GM23338 (cell line): ENCODE data around the gene TDRD7. TPM values are rescaled to one million over a fixed set of nuclear protein-coding genes. Genes with fewer than 3 reads are reported as not detected.

Experiments
- ATAC-seq: fragments of 200-7000 bp; cut with Tn5 transposase; 3 replicates; pipeline ENCODE4 v1.9.1; 2020
- DNase-seq: peaks from one replicate; pipeline ENCODE4 v3.0.0-alpha.2; 2015; ENCODE audit warnings: low spot score
- H2AFZ ChIP-seq: fragments of 200-600 bp; sonication (generic); 2 replicates; pipeline ENCODE4 v1.8.0; 2016; ENCODE audit warnings: antibody characterized with exemption, mild to moderate bottlenecking, moderate library complexity
- H3F3A ChIP-seq: fragments of 200-600 bp; sonication (generic); replicated peaks from 2 replicates; pipeline ENCODE4 v1.8.0; 2017; ENCODE audit warnings: antibody characterized with exemption, mixed run types, low read depth
- H3K27ac ChIP-seq: fragments of 200-600 bp; sonication (generic); 2 replicates; pipeline ENCODE4 v1.6.1; 2016; ENCODE audit warnings: low read depth
- H3K27me3 ChIP-seq: fragments of 200-600 bp; sonication (generic); 2 replicates; pipeline ENCODE4 v1.8.0; 2016; ENCODE audit warnings: mild to moderate bottlenecking, mixed run types, moderate library complexity; ENCODE audit not compliant: insufficient read depth
- H3K36me3 ChIP-seq: fragments of 200-600 bp; sonication (generic); 2 replicates; pipeline ENCODE4 v1.8.0; 2016; ENCODE audit warnings: mild to moderate bottlenecking; ENCODE audit not compliant: insufficient read depth
- H3K4me1 ChIP-seq: fragments of 200-600 bp; sonication (generic); 2 replicates; pipeline ENCODE4 v1.8.0; 2016; ENCODE audit warnings: mild to moderate bottlenecking, moderate library complexity; ENCODE audit not compliant: insufficient read depth
- H3K4me2 ChIP-seq: fragments of 200-600 bp; sonication (generic); 2 replicates; pipeline ENCODE4 v1.7.1; 2017; ENCODE audit warnings: mixed run types
- H3K4me3 ChIP-seq: fragments of 200-600 bp; sonication (generic); 2 replicates; pipeline ENCODE4 v1.6.1; 2016; ENCODE audit warnings: mixed run types
- H3K79me2 ChIP-seq: fragments of 200-600 bp; sonication (generic); replicated peaks from 2 replicates; pipeline ENCODE4 v1.8.0; 2017; ENCODE audit warnings: mild to moderate bottlenecking; ENCODE audit not compliant: insufficient read depth
- H3K9me2 ChIP-seq: fragments of 200-600 bp; sonication (generic); 2 replicates; pipeline ENCODE4 v1.8.0; 2017; ENCODE audit not compliant: insufficient read depth
- H4K20me1 ChIP-seq: fragments of 200-600 bp; sonication (generic); replicated peaks from 2 replicates; pipeline ENCODE4 v1.8.0; 2017; ENCODE audit warnings: mild to moderate bottlenecking; ENCODE audit not compliant: insufficient read depth
- H3K27ac Mint-ChIP-seq: 2 replicates; pipeline ENCODE4 v1.8.0; 2020; ENCODE audit warnings: inconsistent platforms, mild to moderate bottlenecking, moderate library complexity, mixed read lengths
- H3K27me3 Mint-ChIP-seq: 3 replicates; pipeline ENCODE4 v1.8.0; 2022; ENCODE audit warnings: low read depth, mild to moderate bottlenecking, moderate library complexity, mixed read lengths, inconsistent platforms; ENCODE audit not compliant: insufficient read depth, poor library complexity
- H3K36me3 Mint-ChIP-seq: 3 replicates; pipeline ENCODE4 v1.8.0; 2021; ENCODE audit warnings: low read depth, mild to moderate bottlenecking, inconsistent platforms, moderate library complexity, mixed read lengths
- H3K4me1 Mint-ChIP-seq: 3 replicates; pipeline ENCODE4 v1.8.0; 2020; ENCODE audit warnings: mild to moderate bottlenecking, inconsistent platforms, mixed read lengths
- H3K4me3 Mint-ChIP-seq: 3 replicates; pipeline ENCODE4 v1.8.0; 2021; ENCODE audit warnings: moderate library complexity, mild to moderate bottlenecking, inconsistent platforms, mixed read lengths
- H3K9me3 Mint-ChIP-seq: 3 replicates; pipeline ENCODE4 v1.8.0; 2020; ENCODE audit warnings: moderate library complexity, mild to moderate bottlenecking, inconsistent platforms, mixed read lengths
- CREB1 ChIP-seq: fragments of 250-450 bp; sonication (Bioruptor Pico); IDR thresholded peaks from 2 replicates; pipeline ENCODE4 v1.5.0; 2020; ENCODE audit warnings: low read depth, mild to moderate bottlenecking, moderate library complexity
- ETS1 ChIP-seq: IDR thresholded peaks from 2 replicates; pipeline ENCODE4 v1.6.1; 2016; ENCODE audit warnings: antibody characterized with exemption
- EZH2 ChIP-seq: fragments of 200-600 bp; sonication (generic); IDR thresholded peaks from one replicate; pipeline ENCODE4 v1.8.0; 2017; ENCODE audit warnings: antibody characterized with exemption, mild to moderate bottlenecking, low read depth; ENCODE audit not compliant: unreplicated experiment
- EZH2phosphoT487 ChIP-seq: fragments of 200-600 bp; sonication (generic); IDR thresholded peaks from one replicate; pipeline ENCODE4 v1.8.1; 2018; ENCODE audit warnings: antibody characterized with exemption; ENCODE audit not compliant: unreplicated experiment
- POLR2AphosphoS5 ChIP-seq: IDR thresholded peaks from 2 replicates; pipeline ENCODE4 v1.6.1; 2016; ENCODE audit warnings: antibody characterized with exemption, low read depth
- STAT1 ChIP-seq: IDR thresholded peaks from one replicate; pipeline ENCODE4 v1.6.1; 2016; ENCODE audit warnings: antibody characterized with exemption; ENCODE audit not compliant: unreplicated experiment
- ZNF462 ChIP-seq: fragments of 250-450 bp; sonication (Bioruptor Pico); IDR thresholded peaks from 2 replicates; pipeline ENCODE4 v1.5.0; 2020; ENCODE audit warnings: mild to moderate bottlenecking, moderate library complexity
- polyA plus RNA-seq: library from polyadenylated mRNA; unstranded; fragments of >200 nt; fragmentation: Nextera tagmentation; extraction: Ambion mirVana; gene quantifications from 2 replicates; pipeline ENCODE4 v1.2.1, GENCODE V29; 2016
- total RNA-seq: library from RNA; depleted of rRNA; stranded (reverse); fragments of >200 nt; shearing (Covaris generic); gene quantifications from 2 replicates; pipeline ENCODE4 v1.2.3, GENCODE V29; 2014

TDRD7 gene
- total and polyA plus RNA-seq, 2 experiments from 2014 or later = 1.7 to 3.1 TPM

GRCh38 chr9:97415146-97415545 lies 3.2 kb downstream of the TDRD7 start (continued):
- TF ChIP-seq ZNF462 (CRISPR knock-in tag) = no peak

GRCh38 chr9:97418880-97419279 lies 7.0 kb downstream of the TDRD7 start:
- Histone ChIP-seq H3K27ac (no peak overlapping the region), H3K4me3 (no peak overlapping the region), H3K4me2 (no peak overlapping the region), H3K9me2 (no peaks in the 10 kb centered on the region), H4K20me1 (no peaks in the 10 kb centered on the region), H3K4me1 (peaks cover 8% of the 10 kb centered on the region; the same call in 1 of the 2 replicates), H3K27me3 (peaks cover 8% of the 10 kb centered on the region), H3K36me3 (no peaks in the 10 kb centered on the region), H3F3A (no peaks in the 10 kb centered on the region), H2AFZ (no peak overlapping the region), H3K79me2 (no peaks in the 10 kb centered on the region)
- Mint-ChIP-seq H3K4me1 (peaks cover 8% of the 10 kb centered on the region), H3K36me3 (no peaks in the 10 kb centered on the region), H3K27ac (no peak overlapping the region), H3K9me3 (no peaks in the 10 kb centered on the region), H3K27me3 (no peaks in the 10 kb centered on the region), H3K4me3 (no peak overlapping the region)
- ATAC-seq = no peak
- DNase-seq = no peak
- TF ChIP-seq EZH2 (no peak), EZH2phosphoT487 (no peak), ETS1 (no peak), STAT1 (no peak), CREB1 (CRISPR knock-in tag) (no peak), POLR2AphosphoS5 (no peak), ZNF462 (CRISPR knock-in tag) (no peak)
